A549 (cell line): ENCODE data around the gene SPCS3. TPM values are rescaled to one million over a fixed set of nuclear protein-coding genes. Genes with fewer than 3 reads are reported as not detected.

Source experiments
- ATAC-seq, 2 experiments: fragments of 200-7000 bp in 1 of 2; fragments of >200 bp in 1 of 2; cut with Nextera tagmentation in 1 of 2; cut with Tn5 transposase in 1 of 2; 3 replicates each; pipeline versions ENCODE4 v1.8.0 to v1.9.1; 2018 to 2020; ENCODE audit warnings: mild to moderate bottlenecking in 1 of 2, moderate library complexity in 1 of 2
- CTCF ChIA-PET: fragments of 300-600 bp; sonication (Branson Sonifier 250); formaldehyde crosslinking; extraction: SDS; loops from one replicate; lab custom pipeline; 2021; ENCODE audit warnings: antibody characterized with exemption, inconsistent platforms; lab: Yijun Ruan, JAX
- POLR2A ChIA-PET: fragments of 350-600 bp; formaldehyde crosslinking; extraction: SDS; loops from one replicate; lab custom pipeline; 2021; ENCODE audit warnings: antibody characterized with exemption, inconsistent platforms; lab: Yijun Ruan, JAX
- DNase-seq, 2 experiments: peaks; one replicate each; pipeline versions ENCODE4 v3.0.0 to v3.0.0-alpha.2; 2011 to 2016; ENCODE audit warnings: low read depth in 1 of 2, low spot score in 1 of 2
- FAIRE-seq: peaks from 2 replicates; lab custom pipeline; 2011; peaks lifted over from hg19 to GRCh38; lab: Jason Lieb, UNC
- H3K27ac ChIP-seq, 2 experiments: fragments of >200 bp; sonication (Bioruptor Twin); formaldehyde crosslinking; 3 replicates each; pipeline ENCODE4 v1.5.1; 2016 to 2017
- H3K4me1 ChIP-seq: fragments of >200 bp; sonication (Bioruptor Twin); formaldehyde crosslinking; 3 replicates; pipeline ENCODE4 v1.6.1; 2016
- H3K4me2 ChIP-seq: fragments of >200 bp; sonication (Bioruptor Twin); formaldehyde crosslinking; 3 replicates; pipeline ENCODE4 v1.6.1; 2016
- H3K4me3 ChIP-seq: fragments of >200 bp; sonication (Bioruptor Twin); formaldehyde crosslinking; 3 replicates; pipeline ENCODE4 v1.5.1; 2016
- H3K9me3 ChIP-seq: fragments of >200 bp; sonication (Bioruptor Twin); formaldehyde crosslinking; 3 replicates; pipeline ENCODE4 v1.6.1; 2016
- BHLHE40 ChIP-seq: IDR thresholded peaks from 2 replicates; pipeline ENCODE4 v1.6.1; 2012; ENCODE audit warnings: low read depth, low read length, inconsistent platforms
- CBX8 ChIP-seq: fragments of 200-600 bp; sonication (generic); IDR thresholded peaks from 2 replicates; pipeline ENCODE4 v1.6.1; 2016
- CEBPB ChIP-seq, 2 experiments: fragments of >200 bp in 1 of 2; sonication (Bioruptor Twin) in 1 of 2; formaldehyde crosslinking in 1 of 2; IDR thresholded peaks; 2 replicates each; pipeline ENCODE4 v1.6.1; 2012 to 2016
- CHD2 ChIP-seq: fragments of 150-350 bp; IDR thresholded peaks from 2 replicates; pipeline ENCODE4 v1.6.1; 2014; ENCODE audit warnings: low read length; ENCODE audit not compliant: partially characterized antibody
- EHF ChIP-seq: fragments of 250-450 bp; sonication (Bioruptor Pico); IDR thresholded peaks from 2 replicates; pipeline ENCODE4 v1.5.0; 2020; ENCODE audit warnings: mild to moderate bottlenecking
- EP300 ChIP-seq, 2 experiments: fragments of >200 bp; sonication (Bioruptor Twin); formaldehyde crosslinking; IDR thresholded peaks; 2 replicates in 1 of 2; 3 replicates in 1 of 2; pipeline ENCODE4 v1.6.1; 2016 to 2017
- ESRRA ChIP-seq: fragments of 150-350 bp; IDR thresholded peaks from 2 replicates; pipeline ENCODE4 v1.6.1; 2014; ENCODE audit warnings: mild to moderate bottlenecking, low read length, borderline replicate concordance
- HDAC2 ChIP-seq: fragments of 200-600 bp; sonication (generic); IDR thresholded peaks from 2 replicates; pipeline ENCODE4 v1.6.1; 2016
- HOXA7 ChIP-seq: fragments of 250-450 bp; sonication (Bioruptor Pico); IDR thresholded peaks from 2 replicates; pipeline ENCODE4 v1.5.0; 2020; ENCODE audit warnings: mild to moderate bottlenecking, moderate library complexity
- HOXB13 ChIP-seq: fragments of 250-450 bp; sonication (Bioruptor Pico); IDR thresholded peaks from 2 replicates; pipeline ENCODE4 v1.5.0; 2020; ENCODE audit warnings: low read depth, mild to moderate bottlenecking, moderate library complexity
- HOXB5 ChIP-seq: fragments of 250-450 bp; sonication (Bioruptor Pico); IDR thresholded peaks from 2 replicates; pipeline ENCODE4 v1.5.0; 2020; ENCODE audit warnings: mild to moderate bottlenecking, moderate library complexity
- JUN ChIP-seq, 2 experiments: fragments of >200 bp; sonication (Bioruptor Twin); formaldehyde crosslinking; IDR thresholded peaks; 2 replicates in 1 of 2; 3 replicates in 1 of 2; pipeline ENCODE4 v1.6.1; 2016 to 2017
- KDM1A ChIP-seq: fragments of 200-600 bp; sonication (generic); IDR thresholded peaks from 2 replicates; pipeline ENCODE4 v1.6.1; 2016; ENCODE audit warnings: low read depth, mild to moderate bottlenecking
- MAZ ChIP-seq: fragments of 150-350 bp; IDR thresholded peaks from 2 replicates; pipeline ENCODE4 v1.6.1; 2014; ENCODE audit warnings: antibody characterized with exemption, low read depth, low read length, borderline replicate concordance
- NFE2L2 ChIP-seq: fragments of 150-350 bp; conservative IDR thresholded peaks from 2 replicates; pipeline ENCODE4 v1.6.1; 2014; ENCODE audit warnings: low read length
- NPAS2 ChIP-seq: fragments of 250-450 bp; sonication (Bioruptor Pico); IDR thresholded peaks from 2 replicates; pipeline ENCODE4 v1.8.0; 2022; ENCODE audit warnings: mild to moderate bottlenecking, moderate library complexity, borderline replicate concordance
- POLR2A ChIP-seq: IDR thresholded peaks from 2 replicates; pipeline ENCODE4 v1.6.1; 2012; ENCODE audit warnings: mild to moderate bottlenecking, low read length
- RAD21 ChIP-seq, 2 experiments: fragments of >200 bp in 1 of 2; sonication (Bioruptor Twin) in 1 of 2; formaldehyde crosslinking in 1 of 2; IDR thresholded peaks in 1 of 2; conservative IDR thresholded peaks in 1 of 2; 2 replicates in 1 of 2; 3 replicates in 1 of 2; pipeline ENCODE4 v1.6.1; 2012 to 2018; ENCODE audit warnings: inconsistent platforms in 1 of 2
- RCOR1 ChIP-seq: fragments of 150-350 bp; IDR thresholded peaks from 2 replicates; pipeline ENCODE4 v1.6.1; 2014; ENCODE audit warnings: antibody characterized with exemption, low read length, low read depth
- RFX5 ChIP-seq: fragments of 450-650 bp; IDR thresholded peaks from 2 replicates; pipeline ENCODE4 v1.7.1; 2014; ENCODE audit warnings: antibody characterized with exemption, mild to moderate bottlenecking, moderate library complexity
- RNF2 ChIP-seq: fragments of 200-600 bp; sonication (generic); IDR thresholded peaks from 2 replicates; pipeline ENCODE4 v1.6.1; 2016; ENCODE audit warnings: low read depth, mild to moderate bottlenecking, antibody characterized with exemption, moderate library complexity, borderline replicate concordance
- ZC3H11A ChIP-seq: fragments of 450-650 bp; IDR thresholded peaks from 2 replicates; pipeline ENCODE4 v1.6.1; 2014; ENCODE audit warnings: antibody characterized with exemption, mild to moderate bottlenecking
- ZFP36 ChIP-seq: fragments of 450-650 bp; IDR thresholded peaks from 2 replicates; pipeline ENCODE4 v1.6.1; 2014; ENCODE audit warnings: borderline replicate concordance; ENCODE audit not compliant: partially characterized antibody
- ZNF302 ChIP-seq: fragments of 250-450 bp; sonication (Bioruptor Pico); IDR thresholded peaks from 2 replicates; pipeline ENCODE4 v1.9.0; 2021; ENCODE audit warnings: inconsistent platforms, mild to moderate bottlenecking, moderate library complexity
- WGBS: methylation state at CpG from one replicate; pipeline ENCODE4 v1.1.6; 2017; ENCODE audit errors: missing lambda C conversion rate; 5-methylcytosine and 5-hydroxymethylcytosine counted together
- polyA plus RNA-seq, 4 experiments: library from polyadenylated mRNA; depleted of rRNA in 3 of 4; stranded (reverse); fragments of >200 nt; fragmentation: RNase III in 1 of 4; extraction: RNeasy Plus Mini Kit Qiagen cat#74134 plus additional on column Dnase treatment in 1 of 4; gene quantifications; 2 replicates in 3 of 4; 3 replicates in 1 of 4; pipeline ENCODE4 v1.2.3, GENCODE V29; 2011 to 2017
- TF ChIP-seq, protein P1 (sequence below): IDR thresholded peaks from 2 replicates; pipeline ENCODE4 v1.6.1; 2012
- TF ChIP-seq, protein P2 (sequence below): fragments of 250-450 bp; sonication (Bioruptor Pico); IDR thresholded peaks from 2 replicates; pipeline ENCODE4 v1.5.0; 2020; ENCODE audit warnings: low read depth, mild to moderate bottlenecking, moderate library complexity
- TF ChIP-seq, protein P3 (sequence below): fragments of >200 bp; sonication (Bioruptor Twin); formaldehyde crosslinking; IDR thresholded peaks from 3 replicates; pipeline ENCODE4 v1.5.1; 2016
- TF ChIP-seq, protein P4 (sequence below): fragments of >200 bp; sonication (Bioruptor Twin); formaldehyde crosslinking; IDR thresholded peaks from 3 replicates; pipeline ENCODE4 v1.6.1; 2016

SPCS3 gene
- polyA plus RNA-seq, 2 of the 4 experiments (the other 2 are of a cell fraction): 33.2 to 44.5 TPM

- 6% methylated on average over 1 of the region's 1 CpG for WGBS
- Histone ChIP-seq H3K4me1 (no peaks in the 10 kb centered on the region), H3K4me3 (no peak overlapping the region), H3K9me3 (no peaks in the 10 kb centered on the region), H3K4me2 (no peak overlapping the region), H3K27ac (no peak overlapping the region)
- CTCF ChIA-PET: interaction anchor here (1.4 kb wide), 1 partner anchor 14 kb away, joined by 3 read pairs; no protein-coding TSS in a partner anchor
- ATAC-seq (no peak), FAIRE-seq (no peak), DNase-seq (no peak)
- POLR2A ChIA-PET: no interaction called here
- no peak for TF ChIP-seq EHF (CRISPR knock-in tag)
- TF ChIP-seq HDAC2: no peak
- peak; percentile 46 for TF ChIP-seq ZFP36
Observed at GRCh38 chr4:176354884-176355283, 35.1 kb downstream of the SPCS3 start.

DNA sequence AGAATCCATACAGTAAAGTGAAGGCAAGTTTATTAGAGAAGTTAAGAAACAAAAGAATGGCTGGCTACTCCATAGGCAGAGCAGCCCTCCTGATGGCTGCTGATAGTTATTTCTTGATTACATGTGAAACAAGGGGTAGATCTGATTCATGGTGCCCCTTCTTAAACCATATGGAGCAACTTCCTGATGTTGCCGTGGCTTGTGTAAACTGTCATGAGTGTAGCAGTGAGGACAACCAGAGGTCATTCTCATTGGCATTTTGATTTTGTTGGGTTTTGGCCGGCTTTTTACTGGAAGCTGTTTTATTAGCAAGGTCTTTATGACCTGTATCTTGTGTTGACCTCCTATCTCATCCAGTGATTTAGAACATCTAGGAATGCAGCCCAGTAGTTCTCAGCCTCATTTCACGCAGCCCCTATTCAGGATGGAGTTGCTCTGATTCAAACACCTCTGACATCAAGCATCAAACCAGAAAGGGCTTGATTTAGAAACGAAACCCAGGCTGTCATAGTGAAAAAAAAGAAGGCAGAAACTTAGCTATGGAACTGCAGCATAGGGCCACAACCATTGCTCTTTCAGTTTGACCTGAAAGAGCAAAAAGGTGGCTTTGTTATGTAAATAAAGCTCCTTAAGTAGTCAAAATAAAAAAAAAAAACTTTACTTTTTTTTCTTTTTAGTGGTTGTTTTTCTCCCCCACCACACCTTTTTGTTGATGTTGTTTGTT lies 37.8 kb downstream of the SPCS3 start:
- ATAC-seq: no peak
- POLR2A ChIA-PET: no interaction called here
- Histone ChIP-seq H3K9me3 (no peaks in the 10 kb centered on the region), H3K4me1 (no peaks in the 10 kb centered on the region), H3K27ac (no peak overlapping the region), H3K4me3 (no peak overlapping the region), H3K4me2 (no peak overlapping the region)
- no peak for DNase-seq
- WGBS: 57% methylated on average over 4 of the region's 4 CpGs
- CTCF ChIA-PET: interaction anchor here (0.7 kb wide), 1 partner anchor 16 kb away, joined by 3 read pairs; no protein-coding TSS in a partner anchor
- no peak for TF ChIP-seq HOXA7 (CRISPR knock-in tag)
- TF ChIP-seq, protein P1, sequence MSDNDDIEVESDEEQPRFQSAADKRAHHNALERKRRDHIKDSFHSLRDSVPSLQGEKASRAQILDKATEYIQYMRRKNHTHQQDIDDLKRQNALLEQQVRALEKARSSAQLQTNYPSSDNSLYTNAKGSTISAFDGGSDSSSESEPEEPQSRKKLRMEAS: no peak
- no peak for TF ChIP-seq NPAS2 (CRISPR knock-in tag)
- TF ChIP-seq, protein P2, sequence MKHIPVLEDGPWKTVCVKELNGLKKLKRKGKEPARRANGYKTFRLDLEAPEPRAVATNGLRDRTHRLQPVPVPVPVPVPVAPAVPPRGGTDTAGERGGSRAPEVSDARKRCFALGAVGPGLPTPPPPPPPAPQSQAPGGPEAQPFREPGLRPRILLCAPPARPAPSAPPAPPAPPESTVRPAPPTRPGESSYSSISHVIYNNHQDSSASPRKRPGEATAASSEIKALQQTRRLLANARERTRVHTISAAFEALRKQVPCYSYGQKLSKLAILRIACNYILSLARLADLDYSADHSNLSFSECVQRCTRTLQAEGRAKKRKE (CRISPR knock-in tag): no peak
- no peak for TF ChIP-seq NFE2L2
- TF ChIP-seq JUN (IDR thresholded peaks at IDR 0.05): no peak
- no peak for TF ChIP-seq RCOR1
- no peak for TF ChIP-seq HOXB13 (CRISPR knock-in tag)
- TF ChIP-seq CBX8: no peak
- TF ChIP-seq EHF (CRISPR knock-in tag): no peak
- TF ChIP-seq RAD21 (conservative IDR thresholded peaks at IDR 0.05 in 1 of 2, IDR thresholded peaks at IDR 0.05 in 1 of 2): no peak
- FAIRE-seq: no peak

- DNase-seq (no peak), ATAC-seq (no peak), FAIRE-seq (no peak)
- no peaks in the 10 kb centered on the region for H3K9me3 ChIP-seq
- H3K4me1 ChIP-seq: no peaks in the 10 kb centered on the region
- ChIA-PET CTCF (interaction anchor here (0.7 kb wide), 1 partner anchor 17 kb away, joined by 3 read pairs; no protein-coding TSS in a partner anchor), POLR2A (no interaction called here)
- WGBS: 84% methylated on average over 3 of the region's 3 CpGs
- TF ChIP-seq CEBPB (IDR thresholded peaks at IDR 0.05): no peak
- no peak for TF ChIP-seq ESRRA
- TF ChIP-seq, protein P3, sequence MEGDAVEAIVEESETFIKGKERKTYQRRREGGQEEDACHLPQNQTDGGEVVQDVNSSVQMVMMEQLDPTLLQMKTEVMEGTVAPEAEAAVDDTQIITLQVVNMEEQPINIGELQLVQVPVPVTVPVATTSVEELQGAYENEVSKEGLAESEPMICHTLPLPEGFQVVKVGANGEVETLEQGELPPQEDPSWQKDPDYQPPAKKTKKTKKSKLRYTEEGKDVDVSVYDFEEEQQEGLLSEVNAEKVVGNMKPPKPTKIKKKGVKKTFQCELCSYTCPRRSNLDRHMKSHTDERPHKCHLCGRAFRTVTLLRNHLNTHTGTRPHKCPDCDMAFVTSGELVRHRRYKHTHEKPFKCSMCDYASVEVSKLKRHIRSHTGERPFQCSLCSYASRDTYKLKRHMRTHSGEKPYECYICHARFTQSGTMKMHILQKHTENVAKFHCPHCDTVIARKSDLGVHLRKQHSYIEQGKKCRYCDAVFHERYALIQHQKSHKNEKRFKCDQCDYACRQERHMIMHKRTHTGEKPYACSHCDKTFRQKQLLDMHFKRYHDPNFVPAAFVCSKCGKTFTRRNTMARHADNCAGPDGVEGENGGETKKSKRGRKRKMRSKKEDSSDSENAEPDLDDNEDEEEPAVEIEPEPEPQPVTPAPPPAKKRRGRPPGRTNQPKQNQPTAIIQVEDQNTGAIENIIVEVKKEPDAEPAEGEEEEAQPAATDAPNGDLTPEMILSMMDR: no peak
- H3K4me2 ChIP-seq: no peak overlapping the region
- no peak overlapping the region for H3K4me3 ChIP-seq
- no peak overlapping the region for H3K27ac ChIP-seq
Observed at GRCh38 chr4:176358083-176358469, 38.3 kb downstream of the SPCS3 start.

DNA sequence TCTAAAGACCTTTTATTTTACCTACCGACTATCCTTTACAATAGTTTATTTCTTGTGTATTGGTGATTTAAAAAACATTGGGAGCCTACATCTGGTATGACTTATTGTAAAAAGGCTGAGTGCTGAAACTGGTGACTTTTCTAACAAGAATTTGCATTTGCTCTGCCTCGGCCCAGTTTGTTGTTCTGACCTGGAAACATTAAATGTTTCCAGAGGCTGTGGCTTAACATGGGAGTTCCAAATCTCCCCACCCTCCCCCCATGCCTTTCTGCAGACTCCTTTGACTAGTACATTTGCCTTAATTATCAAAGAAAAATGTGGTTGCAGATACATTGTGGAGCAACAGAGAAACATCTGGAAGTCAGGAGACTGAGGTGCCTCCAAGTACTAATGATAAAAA lies 39.8 kb downstream of the SPCS3 start:
- CTCF ChIA-PET: no interaction called here
- Histone ChIP-seq H3K27ac (no peak overlapping the region), H3K4me1 (no peaks in the 10 kb centered on the region), H3K4me3 (no peak overlapping the region), H3K9me3 (no peaks in the 10 kb centered on the region), H3K4me2 (no peak overlapping the region)
- POLR2A ChIA-PET: no interaction called here
- DNase-seq (no peak), FAIRE-seq (no peak), ATAC-seq (no peak)
- WGBS: 64% methylated on average over 2 of the region's 2 CpGs
- no peak for TF ChIP-seq MAZ
- TF ChIP-seq, protein P4, sequence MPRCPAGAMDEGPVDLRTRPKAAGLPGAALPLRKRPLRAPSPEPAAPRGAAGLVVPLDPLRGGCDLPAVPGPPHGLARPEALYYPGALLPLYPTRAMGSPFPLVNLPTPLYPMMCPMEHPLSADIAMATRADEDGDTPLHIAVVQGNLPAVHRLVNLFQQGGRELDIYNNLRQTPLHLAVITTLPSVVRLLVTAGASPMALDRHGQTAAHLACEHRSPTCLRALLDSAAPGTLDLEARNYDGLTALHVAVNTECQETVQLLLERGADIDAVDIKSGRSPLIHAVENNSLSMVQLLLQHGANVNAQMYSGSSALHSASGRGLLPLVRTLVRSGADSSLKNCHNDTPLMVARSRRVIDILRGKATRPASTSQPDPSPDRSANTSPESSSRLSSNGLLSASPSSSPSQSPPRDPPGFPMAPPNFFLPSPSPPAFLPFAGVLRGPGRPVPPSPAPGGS: no peak
- TF ChIP-seq HOXB13 (CRISPR knock-in tag): no peak
- TF ChIP-seq JUN (IDR thresholded peaks at IDR 0.05): no peak
- no peak for TF ChIP-seq KDM1A
- no peak for TF ChIP-seq BHLHE40
- no peak for TF ChIP-seq ZNF302
- no peak for TF ChIP-seq CBX8
- TF ChIP-seq ZC3H11A: no peak
- no peak for TF ChIP-seq EP300 (IDR thresholded peaks at IDR 0.05)
- no peak for TF ChIP-seq CHD2
- TF ChIP-seq RNF2: no peak
- no peak for TF ChIP-seq NFE2L2
- TF ChIP-seq RFX5: no peak
- TF ChIP-seq NPAS2 (CRISPR knock-in tag): no peak
- TF ChIP-seq HOXB5 (CRISPR knock-in tag): no peak
- no peak for TF ChIP-seq POLR2A
